GM23338 (cell line): ENCODE measurements around the gene FAM171A2. TPM values are rescaled to one million over a fixed set of nuclear protein-coding genes. Genes with fewer than 3 reads are reported as not detected.

ENCODE experiments used
- ATAC-seq: fragments of 200-7000 bp; cut with Tn5 transposase; 3 replicates; pipeline ENCODE4 v1.9.1; 2020
- DNase-seq: peaks from one replicate; pipeline ENCODE4 v3.0.0-alpha.2; 2015; ENCODE audit warnings: low spot score
- H2AFZ ChIP-seq: fragments of 200-600 bp; sonication (generic); 2 replicates; pipeline ENCODE4 v1.8.0; 2016; ENCODE audit warnings: antibody characterized with exemption, mild to moderate bottlenecking, moderate library complexity
- H3F3A ChIP-seq: fragments of 200-600 bp; sonication (generic); replicated peaks from 2 replicates; pipeline ENCODE4 v1.8.0; 2017; ENCODE audit warnings: antibody characterized with exemption, mixed run types, low read depth
- H3K27ac ChIP-seq: fragments of 200-600 bp; sonication (generic); 2 replicates; pipeline ENCODE4 v1.6.1; 2016; ENCODE audit warnings: low read depth
- H3K27me3 ChIP-seq: fragments of 200-600 bp; sonication (generic); 2 replicates; pipeline ENCODE4 v1.8.0; 2016; ENCODE audit warnings: mild to moderate bottlenecking, mixed run types, moderate library complexity; ENCODE audit not compliant: insufficient read depth
- H3K36me3 ChIP-seq: fragments of 200-600 bp; sonication (generic); 2 replicates; pipeline ENCODE4 v1.8.0; 2016; ENCODE audit warnings: mild to moderate bottlenecking; ENCODE audit not compliant: insufficient read depth
- H3K4me1 ChIP-seq: fragments of 200-600 bp; sonication (generic); 2 replicates; pipeline ENCODE4 v1.8.0; 2016; ENCODE audit warnings: mild to moderate bottlenecking, moderate library complexity; ENCODE audit not compliant: insufficient read depth
- H3K4me2 ChIP-seq: fragments of 200-600 bp; sonication (generic); 2 replicates; pipeline ENCODE4 v1.7.1; 2017; ENCODE audit warnings: mixed run types
- H3K4me3 ChIP-seq: fragments of 200-600 bp; sonication (generic); 2 replicates; pipeline ENCODE4 v1.6.1; 2016; ENCODE audit warnings: mixed run types
- H3K79me2 ChIP-seq: fragments of 200-600 bp; sonication (generic); replicated peaks from 2 replicates; pipeline ENCODE4 v1.8.0; 2017; ENCODE audit warnings: mild to moderate bottlenecking; ENCODE audit not compliant: insufficient read depth
- H3K9me2 ChIP-seq: fragments of 200-600 bp; sonication (generic); 2 replicates; pipeline ENCODE4 v1.8.0; 2017; ENCODE audit not compliant: insufficient read depth
- H4K20me1 ChIP-seq: fragments of 200-600 bp; sonication (generic); replicated peaks from 2 replicates; pipeline ENCODE4 v1.8.0; 2017; ENCODE audit warnings: mild to moderate bottlenecking; ENCODE audit not compliant: insufficient read depth
- H3K27ac Mint-ChIP-seq: 2 replicates; pipeline ENCODE4 v1.8.0; 2020; ENCODE audit warnings: inconsistent platforms, mild to moderate bottlenecking, moderate library complexity, mixed read lengths
- H3K27me3 Mint-ChIP-seq: 3 replicates; pipeline ENCODE4 v1.8.0; 2022; ENCODE audit warnings: low read depth, mild to moderate bottlenecking, moderate library complexity, mixed read lengths, inconsistent platforms; ENCODE audit not compliant: insufficient read depth, poor library complexity
- H3K36me3 Mint-ChIP-seq: 3 replicates; pipeline ENCODE4 v1.8.0; 2021; ENCODE audit warnings: low read depth, mild to moderate bottlenecking, inconsistent platforms, moderate library complexity, mixed read lengths
- H3K4me1 Mint-ChIP-seq: 3 replicates; pipeline ENCODE4 v1.8.0; 2020; ENCODE audit warnings: mild to moderate bottlenecking, inconsistent platforms, mixed read lengths
- H3K4me3 Mint-ChIP-seq: 3 replicates; pipeline ENCODE4 v1.8.0; 2021; ENCODE audit warnings: moderate library complexity, mild to moderate bottlenecking, inconsistent platforms, mixed read lengths
- H3K9me3 Mint-ChIP-seq: 3 replicates; pipeline ENCODE4 v1.8.0; 2020; ENCODE audit warnings: moderate library complexity, mild to moderate bottlenecking, inconsistent platforms, mixed read lengths
- CREB1 ChIP-seq: fragments of 250-450 bp; sonication (Bioruptor Pico); IDR thresholded peaks from 2 replicates; pipeline ENCODE4 v1.5.0; 2020; ENCODE audit warnings: low read depth, mild to moderate bottlenecking, moderate library complexity
- CTCF ChIP-seq, 2 experiments: fragments of 200-600 bp in 1 of 2; sonication (generic) in 1 of 2; conservative IDR thresholded peaks; 2 replicates each; pipeline versions ENCODE4 v1.5.1 to v1.6.1; 2016 to 2017; ENCODE audit warnings: antibody characterized with exemption in 2 of 2, low read depth in 2 of 2, mild to moderate bottlenecking in 2 of 2, moderate library complexity in 1 of 2
- ETS1 ChIP-seq: IDR thresholded peaks from 2 replicates; pipeline ENCODE4 v1.6.1; 2016; ENCODE audit warnings: antibody characterized with exemption
- EZH2 ChIP-seq: fragments of 200-600 bp; sonication (generic); IDR thresholded peaks from one replicate; pipeline ENCODE4 v1.8.0; 2017; ENCODE audit warnings: antibody characterized with exemption, mild to moderate bottlenecking, low read depth; ENCODE audit not compliant: unreplicated experiment
- EZH2phosphoT487 ChIP-seq: fragments of 200-600 bp; sonication (generic); IDR thresholded peaks from one replicate; pipeline ENCODE4 v1.8.1; 2018; ENCODE audit warnings: antibody characterized with exemption; ENCODE audit not compliant: unreplicated experiment
- JUNB ChIP-seq: IDR thresholded peaks from one replicate; pipeline ENCODE4 v1.6.1; 2016; ENCODE audit warnings: antibody characterized with exemption; ENCODE audit not compliant: unreplicated experiment
- NANOG ChIP-seq: IDR thresholded peaks from 2 replicates; pipeline ENCODE4 v1.6.1; 2016; ENCODE audit warnings: antibody characterized with exemption, borderline replicate concordance
- POLR2AphosphoS5 ChIP-seq: IDR thresholded peaks from 2 replicates; pipeline ENCODE4 v1.6.1; 2016; ENCODE audit warnings: antibody characterized with exemption, low read depth
- REST ChIP-seq: IDR thresholded peaks from one replicate; pipeline ENCODE4 v1.6.1; 2018; ENCODE audit warnings: antibody characterized with exemption; ENCODE audit not compliant: unreplicated experiment
- STAT1 ChIP-seq: IDR thresholded peaks from one replicate; pipeline ENCODE4 v1.6.1; 2016; ENCODE audit warnings: antibody characterized with exemption; ENCODE audit not compliant: unreplicated experiment
- ZNF114 ChIP-seq: fragments of 250-450 bp; sonication (Bioruptor Pico); IDR thresholded peaks from 2 replicates; pipeline ENCODE4 v1.5.0; 2020; ENCODE audit warnings: mild to moderate bottlenecking, moderate library complexity
- ZNF331 ChIP-seq: fragments of 250-450 bp; sonication (Bioruptor Pico); IDR thresholded peaks from 2 replicates; pipeline ENCODE4 v1.5.0; 2020; ENCODE audit warnings: low read depth, mild to moderate bottlenecking, moderate library complexity
- ZNF462 ChIP-seq: fragments of 250-450 bp; sonication (Bioruptor Pico); IDR thresholded peaks from 2 replicates; pipeline ENCODE4 v1.5.0; 2020; ENCODE audit warnings: mild to moderate bottlenecking, moderate library complexity
- polyA plus RNA-seq: library from polyadenylated mRNA; unstranded; fragments of >200 nt; fragmentation: Nextera tagmentation; extraction: Ambion mirVana; gene quantifications from 2 replicates; pipeline ENCODE4 v1.2.1, GENCODE V29; 2016
- total RNA-seq: library from RNA; depleted of rRNA; stranded (reverse); fragments of >200 nt; shearing (Covaris generic); gene quantifications from 2 replicates; pipeline ENCODE4 v1.2.3, GENCODE V29; 2014

The FAM171A2 gene
- total and polyA plus RNA-seq, 2 experiments from 2014 or later = 4.1 to 35.4 TPM

GRCh38 chr17:44321246-44322120 is 42.2 kb downstream of the FAM171A2 start:
- TF ChIP-seq ETS1 (no peak), CREB1 (CRISPR knock-in tag) (no peak), JUNB (no peak), ZNF462 (CRISPR knock-in tag) (no peak), ZNF331 (CRISPR knock-in tag) (no peak), REST (no peak), EZH2 (no peak), ZNF114 (CRISPR knock-in tag) (no peak), STAT1 (no peak), CTCF (conservative IDR thresholded peaks at IDR 0.05; ENCODE audit: low read depth in 2 of 2) (no peak), EZH2phosphoT487 (no peak), POLR2AphosphoS5 (no peak), NANOG (no peak)
- Mint-ChIP-seq H3K4me1 (peaks cover 15% of the 10 kb centered on the region), H3K4me3 (no peak overlapping the region), H3K9me3 (no peaks in the 10 kb centered on the region), H3K27me3 (peaks cover 38% of the 10 kb centered on the region), H3K27ac (no peak overlapping the region), H3K36me3 (peaks cover 35% of the 10 kb centered on the region)
- Histone ChIP-seq H3K27ac (no peak overlapping the region), H3K27me3 (peaks cover 23% of the 10 kb centered on the region), H3K4me1 (no peaks in the 10 kb centered on the region; the same call in 1 of the 2 replicates), H3K4me3 (no peak overlapping the region), H4K20me1 (no peaks in the 10 kb centered on the region), H3K4me2 (no peak overlapping the region), H3F3A (peaks cover 8% of the 10 kb centered on the region; the same call in 1 of the 2 replicates), H3K79me2 (peaks cover 9% of the 10 kb centered on the region), H2AFZ (no peak overlapping the region), H3K36me3 (0 out of 2 replicates have a peak, but pooled peaks cover 4% of the 10 kb centered on the region), H3K9me2 (no peaks in the 10 kb centered on the region)
- no peak for DNase-seq
- ATAC-seq = no peak
